CD4-positive, alpha-beta T cell treated with Interleukin-4 for 4 hours (primary cell): ENCODE results near the gene DEDD2.

Experiments used
- DNase-seq: peaks from one replicate; pipeline ENCODE4 v3.0.0-alpha.2; 2020

The DEDD2 gene

DNA sequence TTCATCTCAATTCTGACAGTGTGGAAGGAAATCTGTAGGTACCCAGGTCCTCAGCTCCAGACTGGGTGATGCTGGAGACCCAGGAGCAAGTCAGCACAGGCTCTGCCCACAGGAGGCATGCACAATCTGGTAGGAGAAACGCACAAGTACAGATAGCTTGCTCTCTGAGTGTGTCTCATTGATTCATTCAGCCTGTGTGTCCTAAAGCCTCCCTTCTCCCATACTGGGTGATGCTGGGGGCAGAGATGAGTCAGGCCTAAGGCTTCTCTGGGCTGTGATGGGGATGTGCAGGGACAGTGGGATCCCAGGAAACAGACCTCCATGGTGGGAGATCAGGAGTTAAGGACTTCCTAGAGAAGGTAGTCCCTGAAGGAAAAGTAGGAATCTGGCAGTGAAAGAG is 9.4 kb upstream of the DEDD2 start:
- no peak for DNase-seq

GRCh38 chr19:42225718-42226292 is 8.3 kb upstream of the DEDD2 start:
- no peak for DNase-seq

GRCh38 chr19:42224940-42225717 is 7.7 kb upstream of the DEDD2 start:
- no peak for DNase-seq

- no peak for DNase-seq
Observed at GRCh38 chr19:42220751-42221097, 3.2 kb upstream of the DEDD2 start.

DNA sequence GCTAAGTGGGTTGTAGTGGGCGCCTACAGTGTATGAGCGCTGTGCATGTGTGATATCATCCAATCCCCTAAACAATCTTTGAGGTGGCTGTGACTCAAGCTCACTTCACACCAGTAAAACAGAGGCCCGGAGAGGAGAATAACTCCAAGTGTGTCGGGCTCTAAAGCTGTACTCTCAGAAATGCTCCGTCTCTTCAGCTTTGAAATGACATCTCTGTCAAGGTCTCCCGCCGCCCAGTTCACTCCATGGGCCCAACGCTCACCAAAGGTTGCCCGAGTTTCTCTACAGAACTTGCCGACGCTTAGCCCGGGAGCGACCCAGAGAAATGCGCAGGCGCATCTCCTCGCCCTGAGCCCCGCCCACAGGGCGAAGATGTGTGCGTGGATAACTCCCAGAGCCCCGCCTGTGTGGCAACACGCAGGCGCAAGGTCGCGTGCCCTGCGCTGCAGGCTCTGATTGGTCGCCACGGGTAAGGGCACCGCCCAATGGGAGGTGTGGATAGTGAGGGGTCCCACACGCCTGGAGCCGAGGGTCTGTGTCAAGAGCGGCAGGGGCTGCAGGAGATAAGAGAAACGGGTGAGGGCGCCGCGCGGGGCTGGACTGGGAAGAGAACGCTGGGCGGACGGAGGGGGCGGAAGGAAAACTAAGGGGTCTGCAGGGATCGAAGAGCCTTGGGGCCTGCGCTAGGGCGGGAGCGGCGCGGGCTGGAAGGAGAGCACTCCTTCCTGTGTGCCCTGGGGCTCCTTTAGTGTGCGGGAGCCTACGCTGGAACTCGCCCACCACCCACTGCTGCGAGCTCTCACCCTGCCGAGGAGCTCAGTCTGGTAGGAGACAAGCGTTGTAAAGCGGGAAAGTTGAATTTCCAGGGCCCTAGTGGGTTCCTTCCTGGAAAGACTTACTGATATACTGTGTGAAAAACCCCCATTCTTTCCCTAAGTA is 2.6 kb upstream of the DEDD2 start, which contains the start of gene ZNF526:
Gene ZNF526, plus strand, starts transcription at position 501 of the 939 bp plus-strand sequence. CDS start 4,092 bp downstream, outside the sequence.
- peak; percentile 96 for DNase-seq

DNA sequence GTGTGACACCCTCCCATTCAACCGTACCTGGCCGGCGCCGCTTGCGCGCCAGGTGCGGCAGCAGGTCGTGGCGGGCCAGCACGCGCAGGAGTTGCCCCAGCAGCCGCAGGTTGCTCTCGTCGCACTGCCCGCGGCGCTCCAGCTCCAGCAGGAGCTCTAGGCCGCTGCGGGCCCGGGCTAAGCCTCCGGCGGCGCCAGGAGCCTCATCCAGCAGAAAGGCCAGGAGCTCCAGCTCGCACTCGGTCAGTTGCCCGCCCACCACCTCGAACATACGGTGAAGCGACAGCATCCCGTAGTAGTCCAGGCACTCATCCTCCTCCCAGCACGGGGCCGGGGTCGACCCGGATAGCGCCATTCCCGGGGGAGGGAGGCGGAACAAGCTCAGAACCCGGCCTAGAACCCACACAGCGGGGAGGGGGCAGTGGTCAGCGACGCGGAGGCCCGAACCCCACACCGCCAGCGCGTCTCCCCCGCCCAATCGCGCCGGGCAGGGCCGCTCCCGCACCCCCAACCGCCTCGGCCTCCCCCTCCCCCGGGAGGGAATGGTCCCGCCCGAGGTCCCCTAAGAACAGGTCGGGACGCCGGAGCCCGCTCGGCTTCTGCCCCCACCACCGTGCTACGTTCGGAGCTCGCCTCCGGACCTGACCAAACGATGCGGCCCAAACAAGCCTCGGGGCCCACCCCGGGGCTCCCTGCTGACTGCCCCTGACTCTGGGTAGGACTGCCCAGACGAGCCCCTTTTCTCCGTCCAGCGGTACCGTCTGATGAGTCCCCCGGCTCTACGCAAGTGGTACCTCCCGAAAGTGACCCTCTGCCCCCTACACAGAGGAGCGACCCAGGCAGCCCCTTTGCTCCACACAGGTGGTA is 591 bp downstream of the DEDD2 start:
- DNase-seq = no peak

DNA sequence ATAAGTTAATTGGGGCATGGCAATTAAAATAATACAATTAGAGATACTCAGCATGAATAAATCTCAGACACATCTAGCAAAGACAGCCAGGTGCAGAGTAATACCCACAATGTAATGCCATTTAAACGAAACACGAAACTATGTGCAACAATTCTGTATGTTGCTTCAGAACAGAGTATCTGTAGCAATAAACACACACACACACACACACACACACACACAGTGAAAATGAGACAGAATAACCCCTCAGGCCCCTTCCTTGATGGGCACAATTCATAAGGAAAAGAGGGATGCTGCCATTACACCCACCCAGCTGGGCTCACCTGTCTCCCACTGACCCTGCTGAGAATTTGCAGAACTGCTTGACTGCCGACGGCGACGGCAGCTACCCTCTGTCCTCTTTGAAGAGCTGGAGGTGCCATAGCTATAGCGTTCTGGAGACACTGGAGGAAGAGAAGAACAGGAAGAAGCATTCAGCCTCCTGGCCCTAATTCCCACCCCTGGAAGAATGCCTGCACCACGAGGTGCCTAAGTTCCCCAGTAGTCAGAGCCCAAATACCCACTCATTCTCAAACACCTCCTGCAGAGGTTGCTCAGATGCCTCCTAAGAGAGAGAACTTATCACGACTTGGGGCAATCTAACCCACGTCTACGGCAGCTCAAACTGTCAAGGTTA is 2.5 kb downstream of the DEDD2 start:
- no peak for DNase-seq

DNA sequence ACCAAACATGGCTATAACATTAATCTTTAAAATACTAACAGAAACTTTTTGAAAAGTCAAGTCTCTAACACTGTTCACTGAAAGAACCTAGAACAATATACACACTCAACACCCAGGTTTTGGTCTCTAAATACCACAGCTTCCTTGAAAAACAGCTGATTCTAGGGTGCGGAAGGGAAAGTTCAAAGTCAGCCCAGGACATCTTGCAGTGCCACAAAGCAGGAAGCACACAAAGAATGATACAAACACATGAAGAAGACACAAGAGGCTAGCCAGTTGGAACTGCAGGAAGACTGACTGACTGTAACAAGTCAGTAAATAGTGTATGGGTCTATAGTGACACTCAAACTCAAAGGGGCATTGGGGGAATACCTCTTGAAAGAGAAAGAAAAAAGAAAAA is 4.6 kb downstream of the DEDD2 start:
- DNase-seq = no peak

DNA sequence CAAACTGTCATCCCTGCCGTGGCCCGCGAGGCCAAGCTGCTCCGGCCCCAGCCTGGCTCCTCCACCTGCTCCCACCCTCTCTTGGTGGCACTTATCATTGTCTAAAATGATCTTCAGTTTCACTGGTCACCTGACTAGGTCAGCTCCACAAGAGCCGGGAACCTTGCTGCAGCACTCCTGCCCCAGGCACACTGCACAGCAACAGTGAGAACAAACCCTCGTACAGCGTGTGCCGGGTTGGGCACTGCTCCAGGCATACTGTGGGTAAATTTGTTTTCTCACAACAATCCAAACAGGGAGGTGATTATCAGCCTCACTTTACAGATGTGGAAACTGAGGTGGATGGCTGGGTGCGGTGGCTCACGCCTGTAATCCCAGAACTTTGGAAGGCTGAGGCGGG is 8.9 kb downstream of the DEDD2 start:
- no peak for DNase-seq

DNA sequence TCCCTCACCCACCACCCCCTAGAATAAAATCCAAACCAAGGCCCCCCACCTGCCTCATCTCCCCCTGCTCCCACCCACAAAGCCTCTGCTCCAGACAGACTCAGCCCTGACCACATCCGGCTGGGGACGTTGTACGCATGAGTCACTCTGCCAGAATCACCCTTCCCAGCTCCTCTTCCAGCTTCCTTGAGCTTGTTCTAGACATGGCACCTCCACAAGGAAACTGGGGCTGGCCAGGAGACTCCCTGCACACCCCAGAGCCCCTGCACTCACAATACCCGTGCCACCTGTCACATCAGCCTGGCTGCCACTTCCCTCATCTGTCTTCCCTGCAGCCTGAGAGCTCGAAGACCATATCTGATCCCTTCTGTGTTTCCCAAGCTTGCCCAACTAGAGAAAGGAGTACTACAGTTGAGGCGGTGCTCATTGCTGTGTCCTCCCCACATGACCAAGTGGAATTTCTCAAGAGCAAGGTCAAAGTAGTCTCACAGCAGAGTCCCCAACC is 9.7 kb downstream of the DEDD2 start:
- DNase-seq = peak; percentile 41

GRCh38 chr19:42206871-42207755 is 10.4 kb downstream of the DEDD2 start:
- DNase-seq = no peak

DNA sequence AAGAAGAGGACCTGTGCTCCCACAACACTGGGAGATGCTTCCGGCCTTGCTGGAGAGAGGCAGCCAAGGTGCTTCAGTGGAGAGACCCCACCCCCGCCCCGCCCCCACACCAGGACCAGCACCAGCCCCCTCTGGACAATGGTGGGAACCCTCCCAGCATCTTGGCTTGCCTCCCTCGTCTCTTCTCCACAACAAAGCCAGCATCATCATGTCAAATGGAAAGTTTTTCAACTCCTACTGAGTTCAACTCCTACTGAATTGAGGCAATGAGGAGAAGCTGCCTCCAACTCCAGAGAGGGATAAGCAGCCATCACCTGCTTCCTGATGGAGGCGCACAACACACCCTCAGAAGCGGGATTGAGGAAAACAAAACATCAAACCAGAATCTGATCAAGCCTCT is 12.8 kb downstream of the DEDD2 start:
- no peak for DNase-seq

GRCh38 chr19:42203700-42204099 is 13.8 kb downstream of the DEDD2 start:
- no peak for DNase-seq

GRCh38 chr19:42202290-42202880 is 15.1 kb downstream of the DEDD2 start:
- DNase-seq = no peak

DNA sequence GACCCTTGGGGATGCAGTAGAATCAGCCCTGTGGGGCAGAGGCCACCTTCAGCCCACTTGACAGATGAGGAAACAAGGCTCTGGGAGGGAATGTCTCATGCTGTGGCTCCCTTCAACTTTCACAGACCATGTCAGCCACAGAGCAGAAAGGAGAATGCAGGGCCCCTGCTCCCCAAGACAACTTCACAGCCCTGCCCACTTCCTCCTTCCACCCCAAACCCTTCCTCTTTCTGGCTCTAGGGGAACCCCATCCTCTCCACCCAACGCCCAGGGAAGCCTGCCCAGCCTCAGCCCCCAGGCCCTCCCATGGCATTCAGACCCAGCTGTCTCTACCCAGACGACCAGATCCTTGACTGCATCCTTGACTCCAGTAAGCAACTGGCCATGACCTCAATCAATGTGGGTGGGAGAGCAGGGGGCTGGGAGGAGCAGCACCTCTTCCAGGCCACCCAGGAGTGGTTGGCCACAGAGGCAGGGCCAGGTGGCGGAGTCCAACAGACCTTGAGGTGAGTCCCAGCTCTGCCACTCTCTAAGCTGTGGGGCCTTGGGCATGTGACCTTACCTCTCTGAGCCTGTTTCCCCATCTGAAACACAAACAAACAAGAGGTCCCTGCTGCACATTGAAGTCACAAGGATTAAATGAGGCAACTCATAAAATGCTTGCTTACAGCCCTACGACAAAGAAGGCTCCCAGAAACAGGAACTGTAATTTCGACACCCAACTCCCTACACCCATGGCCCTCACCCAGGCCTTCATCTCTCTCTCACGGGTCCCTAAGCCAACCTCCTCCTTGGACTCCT is 15.8 kb downstream of the DEDD2 start:
- peak; percentile 68 for DNase-seq

DNA sequence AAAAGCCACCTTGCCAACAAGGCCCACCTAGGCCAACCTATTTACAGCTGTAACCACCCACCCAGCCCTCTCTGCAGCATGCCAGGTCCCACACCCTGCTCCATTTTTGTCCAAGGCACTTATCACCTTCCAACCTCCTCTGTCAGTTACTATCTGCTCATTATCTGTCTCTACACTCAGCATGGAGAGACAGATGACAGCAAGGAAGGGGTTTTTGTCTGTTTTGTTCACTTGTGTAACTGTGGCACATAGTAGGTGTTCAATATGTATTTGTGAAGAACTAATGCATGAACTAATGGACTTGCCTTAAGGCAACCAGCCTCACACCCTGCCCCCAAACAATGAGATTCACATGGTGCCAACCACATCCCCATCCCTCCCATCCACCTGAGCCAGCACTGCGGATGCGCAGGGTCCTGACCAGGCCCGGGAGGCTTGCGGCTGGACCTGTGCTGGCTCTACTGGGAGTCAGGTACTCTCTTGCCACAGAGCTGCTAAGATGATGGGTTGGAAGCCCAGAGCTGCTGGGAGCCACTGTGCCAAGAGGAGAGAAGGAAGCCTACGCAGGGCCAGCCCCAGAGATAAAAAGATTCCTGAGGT is 17.3 kb downstream of the DEDD2 start:
- no peak for DNase-seq

- peak; percentile 69 for DNase-seq
Observed at GRCh38 chr19:42199440-42200115, 17.9 kb downstream of the DEDD2 start.

DNA sequence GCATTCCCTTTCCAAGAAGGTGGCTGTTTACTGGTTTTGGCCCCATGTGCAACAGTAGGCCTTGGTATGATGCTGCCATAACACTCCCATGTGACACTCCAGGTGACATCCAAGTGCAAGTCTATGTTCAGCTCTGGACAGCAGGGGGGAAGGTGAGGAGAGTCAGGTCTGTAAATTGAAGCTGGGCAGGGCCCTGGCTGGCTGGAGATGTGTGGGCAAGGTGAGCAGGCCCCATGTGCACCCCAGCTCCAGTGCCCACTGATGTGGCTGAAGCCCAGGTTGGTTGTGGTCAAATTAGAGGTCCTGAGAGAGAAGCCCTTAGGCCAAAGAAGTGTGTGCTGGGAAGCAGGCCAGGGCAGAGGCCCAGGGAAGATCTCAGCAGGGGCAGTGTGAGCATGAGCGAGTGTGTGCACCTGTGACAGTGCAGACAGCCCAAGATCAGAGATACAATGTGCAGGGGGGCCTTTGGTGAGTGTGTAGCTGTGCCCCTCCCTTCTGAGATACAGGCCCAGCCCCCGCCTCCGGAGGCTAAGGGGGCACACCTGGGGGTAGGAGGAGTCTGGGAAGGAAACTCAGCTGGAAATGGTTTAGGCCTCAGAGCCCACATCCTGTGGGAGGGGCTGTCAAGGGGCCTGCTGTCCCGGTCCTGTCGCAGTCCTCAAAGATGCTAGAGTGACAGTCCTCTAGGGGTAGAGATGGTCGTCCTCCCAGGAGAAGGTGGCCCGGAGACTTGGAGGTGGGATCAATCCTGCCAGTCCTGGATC is 18.6 kb downstream of the DEDD2 start:
- peak; percentile 85 for DNase-seq
